GM19025 (cell line): Measurements from ENCODE around the gene NBDY.

Source experiments
- ATAC-seq: cut with Tn5 transposase; IDR thresholded peaks from one replicate; pipeline ENCODE4 v1.9.1; 2021; ENCODE audit warnings: mild to moderate bottlenecking, low read depth, moderate library complexity; ENCODE audit not compliant: unreplicated experiment

NBDY gene

DNA sequence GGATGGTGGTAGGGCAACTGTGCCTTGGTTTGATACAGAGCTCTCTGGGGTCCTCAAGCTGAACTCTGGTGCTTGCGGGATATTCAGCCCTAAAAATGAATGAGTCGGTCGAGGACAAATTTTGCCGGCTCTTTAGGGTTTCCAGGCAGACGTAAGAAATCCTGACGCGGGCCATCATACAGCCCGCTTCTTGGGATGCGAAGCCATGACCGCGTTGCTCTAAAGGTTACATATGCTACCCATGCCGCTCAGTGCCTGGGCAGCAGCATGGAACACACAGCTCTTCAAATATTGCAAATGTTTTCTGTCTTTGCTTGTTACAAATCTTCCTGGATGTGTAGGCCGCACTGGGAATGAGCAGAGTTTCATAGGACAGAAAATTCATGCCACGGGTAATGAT lies 55.6 kb downstream of the NBDY start:
- ATAC-seq = no peak

DNA sequence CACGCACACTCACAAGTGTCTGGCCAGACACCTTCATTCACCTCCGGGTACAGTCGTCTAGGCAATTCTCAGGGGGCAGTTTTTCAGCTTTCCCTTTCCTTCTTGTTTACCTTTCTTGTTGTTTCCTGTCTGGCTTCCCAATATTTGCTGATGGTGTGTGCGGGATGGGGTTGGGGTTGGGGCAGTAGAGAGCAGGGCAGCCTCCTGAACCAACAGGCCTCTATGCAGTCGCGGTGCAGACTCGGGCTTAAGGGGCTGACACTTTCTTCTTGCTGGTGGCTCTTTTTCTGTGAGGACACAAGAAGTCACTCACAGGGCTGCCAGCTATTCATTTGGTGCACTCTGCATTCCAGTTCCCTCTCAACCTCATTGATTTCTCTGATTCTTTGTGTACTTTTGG lies 56.4 kb downstream of the NBDY start:
- ATAC-seq = no peak

GRCh38 chrX:56786889-56787733 lies 58.1 kb downstream of the NBDY start:
- no peak for ATAC-seq

DNA sequence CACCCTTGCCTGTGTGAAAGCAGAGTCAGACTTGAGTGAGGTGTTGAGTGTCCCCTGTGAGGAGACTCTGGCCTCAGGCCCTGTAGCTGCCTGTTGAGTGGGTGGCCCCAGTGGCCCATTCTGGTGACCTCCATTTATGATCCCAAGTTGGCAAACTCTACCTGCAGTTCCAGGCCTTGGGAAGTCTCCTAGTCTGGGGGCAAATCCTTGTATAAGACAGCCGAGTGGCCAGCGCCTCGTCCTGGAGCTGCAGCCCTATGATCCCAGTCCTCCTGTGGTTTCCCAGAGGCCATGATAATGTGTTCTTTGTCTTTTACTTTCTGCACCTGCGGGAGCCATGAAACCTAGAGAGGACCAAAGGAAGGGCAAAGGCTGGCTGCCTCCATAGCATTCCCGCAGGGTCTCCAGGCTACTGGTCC lies 58.7 kb downstream of the NBDY start:
- ATAC-seq = no peak

- ATAC-seq = no peak
Observed at GRCh38 chrX:56788229-56788628, 59.2 kb downstream of the NBDY start.

- no peak for ATAC-seq
Observed at GRCh38 chrX:56788717-56789122, 59.7 kb downstream of the NBDY start.

DNA sequence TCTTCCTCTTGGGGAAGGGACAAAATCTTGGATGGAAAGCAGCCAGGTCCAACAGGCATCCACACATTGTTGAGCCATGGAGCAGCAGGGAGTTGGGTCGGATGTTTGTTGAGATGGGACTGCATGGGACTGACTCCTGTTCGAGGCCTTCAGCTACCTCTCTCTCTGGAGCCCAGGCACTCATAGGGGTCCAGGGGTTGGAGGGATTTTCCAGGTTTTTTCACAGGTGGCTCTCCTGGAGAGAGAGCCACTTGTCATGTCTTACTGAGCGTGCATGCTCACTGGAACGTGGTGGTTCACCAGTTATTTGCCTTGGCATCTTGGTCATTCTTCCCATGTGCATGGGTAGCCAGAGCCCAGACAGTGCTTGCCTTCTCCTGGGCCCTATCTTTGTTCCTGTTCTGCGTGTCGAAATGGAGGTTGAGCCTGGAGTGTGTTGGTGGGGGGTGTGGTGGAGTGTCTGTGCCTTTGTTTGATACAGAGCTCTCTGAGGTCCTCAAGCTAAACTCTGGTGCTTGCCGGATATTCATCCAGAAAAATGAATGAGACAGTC lies 60.6 kb downstream of the NBDY start:
- no peak for ATAC-seq

GRCh38 chrX:56790778-56791177 lies 61.7 kb downstream of the NBDY start:
- no peak for ATAC-seq

DNA sequence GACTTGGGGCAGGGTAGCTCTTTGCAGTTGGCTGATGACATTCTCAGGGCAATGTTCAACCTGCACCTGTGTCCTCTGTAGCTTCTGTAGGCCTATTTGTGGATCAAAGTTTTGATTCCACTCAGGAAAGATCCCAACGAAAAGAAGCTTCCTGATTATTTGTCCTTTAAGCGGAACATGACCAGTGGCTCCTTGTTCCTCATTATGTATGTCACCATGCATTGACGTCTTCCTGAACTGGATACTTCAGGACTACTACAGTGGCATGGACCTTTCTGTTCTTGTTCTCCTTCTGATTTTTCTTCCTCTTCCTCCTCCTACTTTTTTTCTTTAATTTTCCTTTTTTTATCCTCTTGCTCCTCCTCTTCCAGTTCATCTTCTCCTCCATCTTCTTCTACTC lies 62.4 kb downstream of the NBDY start:
- no peak for ATAC-seq

GRCh38 chrX:56792270-56793111 lies 63.4 kb downstream of the NBDY start:
- ATAC-seq = no peak

GRCh38 chrX:56793112-56793430 lies 64.0 kb downstream of the NBDY start:
- ATAC-seq = no peak

DNA sequence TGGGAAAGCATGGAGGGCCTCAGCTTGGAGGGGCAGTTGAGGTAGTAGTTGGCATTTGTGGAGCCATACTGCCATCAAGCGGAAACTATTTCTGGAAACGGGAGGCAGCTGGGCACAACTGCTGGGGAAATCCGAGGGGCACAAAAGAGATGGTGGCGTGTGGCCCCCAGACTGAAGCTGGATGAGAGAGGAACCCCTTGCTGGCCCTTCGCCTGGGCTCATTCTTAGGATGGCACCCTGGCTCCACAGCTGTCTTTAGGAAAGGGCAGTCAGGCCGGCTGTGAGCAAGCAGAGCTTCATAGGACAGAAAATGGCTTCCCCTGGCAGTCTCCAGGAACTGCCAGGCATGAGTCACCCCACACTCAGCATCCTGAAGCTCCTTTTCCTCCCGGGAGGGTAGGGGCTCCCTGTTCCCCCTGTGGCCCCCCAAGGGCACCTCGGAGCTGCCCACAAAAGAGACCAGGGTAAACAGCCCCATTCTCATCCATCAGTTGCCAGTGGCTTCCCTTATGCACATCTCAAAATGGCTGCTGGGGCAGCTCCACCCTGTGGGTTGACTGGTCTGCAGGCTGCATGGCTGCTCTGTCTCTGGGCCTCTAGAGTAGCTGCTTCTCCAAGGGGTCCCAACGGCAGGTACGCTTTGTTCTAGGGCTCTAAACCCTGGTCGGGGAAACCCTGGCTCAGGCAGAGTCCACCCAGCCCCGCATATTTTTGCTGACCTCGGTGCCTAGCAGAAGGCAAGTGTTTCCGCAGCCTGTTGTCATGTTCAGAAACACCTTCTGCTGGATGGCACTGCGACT lies 64.7 kb downstream of the NBDY start:
- no peak for ATAC-seq

- no peak for ATAC-seq
Observed at GRCh38 chrX:56794404-56795230, 65.6 kb downstream of the NBDY start.

GRCh38 chrX:56795309-56795868 lies 66.3 kb downstream of the NBDY start:
- no peak for ATAC-seq

DNA sequence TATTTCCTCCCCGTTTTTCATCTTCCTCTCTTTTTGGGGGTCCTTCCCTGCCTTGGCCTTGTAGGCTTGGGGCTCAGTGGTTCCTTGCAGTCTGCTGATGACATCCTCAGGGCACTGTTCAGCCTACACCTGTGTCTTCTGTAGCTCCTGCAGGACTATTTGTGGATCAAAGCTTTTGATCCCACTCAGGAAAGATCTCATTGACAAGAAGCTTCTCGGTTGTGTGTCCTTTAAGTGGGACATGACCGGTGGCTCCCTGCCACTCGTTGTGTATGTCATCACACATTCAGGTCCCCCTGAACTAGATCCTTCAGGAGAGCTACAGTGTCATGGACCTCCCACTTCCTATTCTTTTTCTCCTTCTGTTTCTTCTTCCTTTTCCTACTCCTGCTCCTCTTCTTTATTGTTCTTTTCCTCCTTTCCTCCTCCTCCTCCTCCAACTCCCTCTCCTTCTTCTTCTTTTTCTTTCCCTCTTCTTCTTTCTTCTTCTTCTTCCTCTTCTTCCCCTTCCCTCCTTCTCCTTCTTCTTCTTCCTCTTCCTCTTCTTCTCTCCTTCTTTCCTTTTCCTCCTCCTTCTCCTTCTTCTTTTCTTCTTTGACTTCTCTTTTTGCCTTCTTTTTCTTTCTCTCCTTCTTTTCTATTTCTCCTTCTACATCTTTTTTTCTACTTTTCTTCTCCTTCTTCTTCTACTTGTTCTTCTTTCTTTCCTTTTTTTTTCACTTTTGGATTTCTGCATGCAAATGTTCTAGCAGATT lies 67.8 kb downstream of the NBDY start:
- ATAC-seq = no peak

DNA sequence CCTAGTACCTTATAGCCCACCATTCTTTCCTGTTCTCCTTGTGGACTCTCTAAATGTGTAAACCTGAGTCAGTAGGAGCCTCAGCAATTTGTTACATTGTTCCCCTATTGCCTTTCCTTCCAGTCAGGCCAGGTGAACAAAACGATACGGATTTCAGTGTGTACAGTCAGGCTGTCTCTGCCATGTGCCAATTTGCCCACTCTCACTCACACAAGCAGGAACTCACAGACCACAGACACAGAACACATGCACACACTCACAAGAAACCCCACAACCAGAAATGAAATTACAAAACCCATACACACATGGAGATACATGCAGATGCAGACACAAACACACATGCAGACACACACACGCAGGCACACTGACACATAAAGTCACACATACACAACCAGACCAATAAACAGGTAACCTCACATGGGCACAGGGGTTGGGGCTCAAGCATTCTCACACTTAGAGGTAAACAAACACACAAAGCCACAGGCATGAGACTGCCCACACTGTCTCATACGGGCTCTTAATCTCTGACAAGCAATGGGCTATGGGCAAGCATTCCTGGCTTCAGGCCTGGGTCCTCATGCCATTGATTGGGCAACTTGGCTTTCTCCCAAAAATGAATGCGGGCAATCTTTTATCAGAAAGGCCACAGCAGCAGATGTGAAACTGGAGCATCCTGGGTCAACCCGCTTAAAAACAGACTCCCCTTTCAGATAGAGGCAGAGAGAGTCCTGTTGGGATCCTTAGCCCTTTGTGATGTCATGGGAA lies 68.7 kb downstream of the NBDY start:
- no peak for ATAC-seq

DNA sequence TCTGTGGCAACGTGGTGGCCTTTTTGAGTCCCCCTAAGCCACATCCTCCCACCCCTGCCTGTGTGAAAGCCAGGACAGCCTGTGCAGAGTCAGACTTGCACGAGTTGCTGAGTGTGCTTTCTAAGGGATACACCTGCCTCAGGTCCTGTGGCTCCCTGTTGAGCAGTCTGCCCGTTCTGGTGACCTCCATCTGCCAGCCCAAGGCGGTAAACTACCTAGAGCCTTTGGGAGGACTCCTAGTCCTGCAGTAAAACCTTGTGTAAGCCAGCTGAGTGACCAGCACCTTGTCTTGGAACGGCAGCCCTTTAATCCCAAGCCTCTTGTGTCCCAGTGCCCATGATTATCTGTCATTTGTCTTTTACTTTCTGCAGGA lies 69.3 kb downstream of the NBDY start:
- no peak for ATAC-seq
